CD14-positive monocyte (primary cell): ENCODE data around the gene DHX32. TPM values are rescaled to one million over a fixed set of nuclear protein-coding genes. Genes with fewer than 3 reads are reported as not detected.

Source experiments
- DNase-seq, 3 donors: peaks; one replicate each; pipeline ENCODE4 v3.0.0-alpha.2; 2011 to 2022
- H2AFZ ChIP-seq: 2 replicates; pipeline ENCODE4 v1.6.0; 2012; ENCODE audit warnings: mild to moderate bottlenecking, low read depth, low read length, inconsistent platforms; ENCODE audit not compliant: insufficient read depth, poor library complexity, severe bottlenecking
- H3K27ac ChIP-seq, 2 donors: 1 replicate in 1 of 2; 2 replicates in 1 of 2; pipeline ENCODE4 v1.5.1; 2012 to 2013; ENCODE audit warnings: low read length in 2 of 2, control low read depth in 1 of 2, inconsistent platforms in 1 of 2, low read depth in 1 of 2, mild to moderate bottlenecking in 1 of 2
- H3K27me3 ChIP-seq, 2 donors: one replicate each; pipeline versions ENCODE4 v1.6.0 to v1.6.1; 2011 to 2013; ENCODE audit warnings: low read length in 2 of 2; ENCODE audit not compliant: control insufficient read depth in 2 of 2, insufficient read depth in 2 of 2
- H3K36me3 ChIP-seq, 2 donors: replicated peaks in 1 of 2; 1 replicate in 1 of 2; 2 replicates in 1 of 2; pipeline versions ENCODE4 v1.5.1 to v1.6.1; 2012 to 2013; ENCODE audit warnings: low read length in 2 of 2, control low read depth in 1 of 2, inconsistent platforms in 1 of 2, mild to moderate bottlenecking in 1 of 2; ENCODE audit not compliant: insufficient read depth in 2 of 2, control insufficient read depth in 1 of 2
- H3K4me1 ChIP-seq, 2 donors: 1 replicate in 1 of 2; 2 replicates in 1 of 2; pipeline versions ENCODE4 v1.5.1 to v1.6.1; 2012 to 2013; ENCODE audit warnings: low read length in 2 of 2, control low read depth in 1 of 2, inconsistent platforms in 1 of 2, mild to moderate bottlenecking in 1 of 2, moderate library complexity in 1 of 2; ENCODE audit not compliant: insufficient read depth in 2 of 2, control insufficient read depth in 1 of 2
- H3K4me2 ChIP-seq: replicated peaks from 2 replicates; pipeline ENCODE3; 2012; ENCODE audit warnings: low read length, moderate library complexity, mild to moderate bottlenecking; ENCODE audit not compliant: poor library complexity, severe bottlenecking; ENCODE audit errors: extremely low read depth
- H3K4me3 ChIP-seq, 3 experiments: fragments of 200-600 bp in 1 of 3; sonication (generic) in 1 of 3; replicated peaks in 1 of 3; 1 replicate in 2 of 3; 2 replicates in 1 of 3; pipeline ENCODE4 v1.5.1; 2011 to 2013; ENCODE audit warnings: low read length in 3 of 3, mild to moderate bottlenecking in 3 of 3, control low read depth in 2 of 3, low read depth in 2 of 3, inconsistent platforms in 1 of 3, moderate library complexity in 1 of 3
- H3K79me2 ChIP-seq: 2 replicates; pipeline ENCODE4 v1.6.0; 2012; ENCODE audit warnings: mild to moderate bottlenecking, control low read depth, inconsistent platforms, low read length, moderate library complexity; ENCODE audit not compliant: insufficient read depth
- H3K9ac ChIP-seq: 2 replicates; pipeline ENCODE4 v1.6.0; 2017; ENCODE audit warnings: low read length, mild to moderate bottlenecking; ENCODE audit not compliant: insufficient read depth, poor library complexity, severe bottlenecking
- H3K9me3 ChIP-seq, 2 donors: replicated peaks in 1 of 2; 1 replicate in 1 of 2; 2 replicates in 1 of 2; pipeline versions ENCODE4 v1.5.1 to v1.6.1; 2012 to 2013; ENCODE audit warnings: low read length in 2 of 2, control low read depth in 1 of 2; ENCODE audit not compliant: control insufficient read depth in 1 of 2, insufficient read depth in 1 of 2
- H4K20me1 ChIP-seq: 2 replicates; pipeline ENCODE4 v1.6.0; 2012; ENCODE audit warnings: mild to moderate bottlenecking, low read length, control low read depth, moderate library complexity; ENCODE audit not compliant: insufficient read depth
- H3K27ac Mint-ChIP-seq, 7 donors: one replicate each; pipeline ENCODE4 v1.8.0; 2020; ENCODE audit warnings: mild to moderate bottlenecking in 7 of 7, mixed read lengths in 7 of 7, moderate library complexity in 6 of 7, inconsistent platforms in 2 of 7
- H3K27me3 Mint-ChIP-seq, 3 donors: one replicate each; pipeline ENCODE4 v1.8.0; 2021 to 2022; ENCODE audit warnings: low read depth in 3 of 3, mild to moderate bottlenecking in 3 of 3, mixed read lengths in 3 of 3, moderate library complexity in 3 of 3, inconsistent platforms in 1 of 3
- H3K36me3 Mint-ChIP-seq, 2 donors: one replicate each; pipeline ENCODE4 v1.8.0; 2020; ENCODE audit warnings: mixed read lengths in 2 of 2, inconsistent platforms in 1 of 2, mild to moderate bottlenecking in 1 of 2
- H3K4me1 Mint-ChIP-seq: one replicate; pipeline ENCODE4 v1.8.0; 2020; ENCODE audit warnings: mild to moderate bottlenecking, mixed read lengths
- H3K4me3 Mint-ChIP-seq, 2 donors: one replicate each; pipeline ENCODE4 v1.8.0; 2020; ENCODE audit warnings: mild to moderate bottlenecking in 2 of 2, mixed read lengths in 2 of 2, moderate library complexity in 1 of 2
- H3K9me3 Mint-ChIP-seq, 7 donors: one replicate each; pipeline ENCODE4 v1.8.0; 2020 to 2022; ENCODE audit warnings: mixed read lengths in 7 of 7, mild to moderate bottlenecking in 6 of 7, moderate library complexity in 6 of 7, inconsistent platforms in 2 of 7
- CTCF ChIP-seq: fragments of 200-600 bp; IDR thresholded peaks from one replicate; pipeline ENCODE4 v1.8.0; 2022; ENCODE audit warnings: antibody characterized with exemption, mild to moderate bottlenecking
- WGBS: methylation state at CpG from one replicate; pipeline ENCODE4 v1.1.5; 2013; ENCODE audit warnings: missing lambda C conversion rate; ENCODE audit not compliant: insufficient coverage; 5-methylcytosine and 5-hydroxymethylcytosine counted together
- intact Hi-C, 2 donors: fragments of 100-400 bp; cut with micrococcal nuclease; formaldehyde crosslinking; loops; one replicate each; pipeline versions ENCODE4 v1.15.0 to v1.15.1; 2023
- polyA plus RNA-seq, 3 donors: library from polyadenylated mRNA; depleted of rRNA in 1 of 3; unstranded in 2 of 3; stranded (reverse) in 1 of 3; fragments of 300-500 nt in 2 of 3; fragments of >200 nt in 1 of 3; fragmentation: Illumina TruSeq in 2 of 3; gene quantifications; 1 replicate in 2 of 3; 2 replicates in 1 of 3; pipeline ENCODE4 v1.2.3, GENCODE V29; 2012 to 2021

DHX32 gene
- polyA plus RNA-seq, 3 donors = 6.0 to 20.5 (median 16.4) TPM

- Mint-ChIP-seq H3K27me3 (no peaks in the 10 kb centered on the region), H3K27ac (no peak overlapping the region), H3K9me3 (no peaks in the 10 kb centered on the region), H3K36me3 (peaks cover 31 to 34% of the 10 kb centered on the region in 2 donors), H3K4me3 (no peak overlapping the region), H3K4me1 (peaks cover 32% of the 10 kb centered on the region)
- Histone ChIP-seq H3K4me3 (peak overlapping the region in 1 of 3 experiments; percentile 85), H4K20me1 (peaks cover 14% of the 10 kb centered on the region), H3K27me3 (no peaks in the 10 kb centered on the region), H3K4me1 (peaks cover 30 to 33% of the 10 kb centered on the region in 2 donors), H3K9ac (peak overlapping the region; percentile 10), H3K27ac (no peak overlapping the region), H3K36me3 (peaks cover 26 to 42% of the 10 kb centered on the region in 2 donors), H3K4me2 (peak overlapping the region; percentile 70), H2AFZ (no peak overlapping the region), H3K9me3 (no peaks in the 10 kb centered on the region), H3K79me2 (peaks cover 46% of the 10 kb centered on the region)
- no peak for DNase-seq
- intact Hi-C loops = loop anchor here (5.0 to 10.0 kb wide), 5 partner anchors 73 to 670 kb away; partner anchors contain the start of gene FANK1 (in 1 of the 2)
- TF ChIP-seq CTCF = no peak
- WGBS = no CpG with 5 or more reads among the region's 1 CpG
Observed at GRCh38 chr10:125824736-125825135, 56.4 kb downstream of the DHX32 start.

GRCh38 chr10:125823663-125824251, 57.3 kb downstream of the DHX32 start:
- no peak overlapping the region for H3K27ac Mint-ChIP-seq
- intact Hi-C loops = loop anchor here (2.0 to 10.0 kb wide), 6 partner anchors 74 to 669 kb away; partner anchors contain the start of gene FANK1 (in 1 of the 2)
- TF ChIP-seq CTCF = no peak
- peak overlapping the region; percentile 83 to 93 for H3K27ac ChIP-seq
- H3K27me3 ChIP-seq = no peaks in the 10 kb centered on the region
- peak overlapping the region; percentile 84 for H2AFZ ChIP-seq
- no peak for DNase-seq
- peaks cover 8% of the 10 kb centered on the region for H4K20me1 ChIP-seq
- no peaks in the 10 kb centered on the region for H3K27me3 Mint-ChIP-seq
- H3K36me3 Mint-ChIP-seq = peaks cover 21 to 24% of the 10 kb centered on the region in 2 donors
- H3K4me1 ChIP-seq = peaks cover 30 to 33% of the 10 kb centered on the region in 2 donors
- H3K4me3 Mint-ChIP-seq = no peak overlapping the region
- peak overlapping the region; percentile 84 for H3K9ac ChIP-seq
- H3K4me1 Mint-ChIP-seq = peaks cover 32% of the 10 kb centered on the region
- H3K79me2 ChIP-seq = peaks cover 46% of the 10 kb centered on the region
- WGBS = 0% methylated on average over 18 of the region's 20 CpGs
- peak overlapping the region; percentile 85 for H3K4me3 ChIP-seq
- H3K4me2 ChIP-seq = peak overlapping the region; percentile 70
- H3K9me3 ChIP-seq = no peaks in the 10 kb centered on the region
- peaks cover 17 to 32% of the 10 kb centered on the region in 2 donors for H3K36me3 ChIP-seq
- H3K9me3 Mint-ChIP-seq = no peaks in the 10 kb centered on the region
